Spinal cord (tissue), 10 donors: ENCODE measurements around the gene BAHCC1. TPM values are rescaled to one million over a fixed set of nuclear protein-coding genes. Genes with fewer than 3 reads are reported as not detected.
A peak's percentile ranks its signal among the peaks of the same experiment; 100 is the strongest.

Experiments
- DNase-seq, 6 donors: peaks; one replicate each; pipeline versions ENCODE4 v3.0.0 to v3.0.0-alpha.2; 2013 to 2015; ENCODE audit warnings: low spot score in 6 of 6, low read depth in 4 of 6
- H3K27ac ChIP-seq: one replicate; pipeline ENCODE4 v1.5.1; 2013; ENCODE audit warnings: low read depth, low read length, control low read depth
- H3K27me3 ChIP-seq: one replicate; pipeline ENCODE4 v1.6.1; 2013; ENCODE audit warnings: low read length; ENCODE audit not compliant: control insufficient read depth, insufficient read depth
- H3K36me3 ChIP-seq: one replicate; pipeline ENCODE4 v1.6.1; 2013; ENCODE audit warnings: low read length; ENCODE audit not compliant: control insufficient read depth, insufficient read depth
- H3K4me1 ChIP-seq: one replicate; pipeline ENCODE4 v1.6.1; 2013; ENCODE audit warnings: low read length; ENCODE audit not compliant: control insufficient read depth, insufficient read depth
- H3K4me3 ChIP-seq: one replicate; pipeline ENCODE4 v1.5.1; 2013; ENCODE audit warnings: low read depth, low read length, control low read depth
- H3K9me3 ChIP-seq: one replicate; pipeline ENCODE4 v1.6.1; 2013; ENCODE audit warnings: low read length; ENCODE audit not compliant: control insufficient read depth, insufficient read depth
- WGBS: methylation state at CpG from one replicate; pipeline ENCODE4 v1.1.5; 2013; ENCODE audit warnings: missing lambda C conversion rate; ENCODE audit not compliant: insufficient coverage; 5-methylcytosine and 5-hydroxymethylcytosine counted together
- polyA plus RNA-seq, 2 donors: library from polyadenylated mRNA; unstranded; fragments of 120-200 nt; gene quantifications; one replicate each; pipeline ENCODE4 v1.2.1, GENCODE V29; 2013; ENCODE audit not compliant: insufficient read length in 2 of 2
- total RNA-seq, 2 donors: library from RNA; depleted of rRNA in 1 of 2; stranded (reverse); fragments of 120-200 nt in 1 of 2; fragments of >200 nt in 1 of 2; gene quantifications; one replicate each; pipeline versions ENCODE4 v1.2.3 to v1.2.4, GENCODE V29; 2013 to 2014
- donor health status: healthy.

The BAHCC1 gene
- total and polyA plus RNA-seq, 4 donors = 9.3 to 33.4 (median 20.5) TPM

DNA sequence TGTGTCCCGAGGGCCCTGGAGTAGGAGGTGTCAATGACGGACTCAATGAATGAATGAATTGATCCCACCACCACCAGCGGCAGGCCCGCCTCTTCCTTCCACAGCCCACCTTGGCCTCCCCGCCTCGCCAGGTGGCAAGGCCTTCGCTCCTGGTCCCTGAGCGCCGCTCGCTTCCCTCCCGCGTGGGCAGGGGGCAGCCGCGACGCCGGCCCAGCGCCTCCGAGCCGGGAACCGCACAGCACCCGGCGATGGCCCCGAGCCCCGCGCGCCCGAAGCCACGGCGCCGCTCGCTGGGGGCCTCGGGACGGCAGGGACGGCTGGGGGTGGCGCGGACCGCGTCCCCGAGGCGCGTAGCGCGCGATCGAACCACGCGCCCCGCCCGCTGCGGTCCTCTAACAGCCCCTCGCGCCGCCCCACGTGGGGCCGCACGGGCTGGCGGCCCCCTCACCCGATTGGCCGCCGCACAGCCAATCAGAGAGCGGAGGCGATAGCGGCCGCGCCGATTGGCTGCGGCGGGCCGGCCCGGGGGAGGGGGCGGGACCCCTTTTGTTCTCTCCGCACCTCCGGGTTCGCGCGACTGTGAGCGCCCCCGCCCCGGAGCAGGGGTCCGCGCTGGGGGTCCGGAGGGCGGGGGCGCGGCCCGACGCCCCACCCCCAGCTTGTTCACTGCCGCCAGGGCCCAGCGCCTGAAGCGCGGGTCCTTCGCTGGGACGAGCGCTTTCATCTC is 86.0 kb downstream of the BAHCC1 start:
- peak overlapping the region; percentile 16 for H3K27ac ChIP-seq
- H3K4me3 ChIP-seq = peak overlapping the region; percentile 33
- under 1% methylated on average over 75 of the region's 94 CpGs for WGBS
- H3K36me3 ChIP-seq = no peaks in the 10 kb centered on the region
- H3K9me3 ChIP-seq = no peaks in the 10 kb centered on the region
- peaks cover 5% of the 10 kb centered on the region for H3K27me3 ChIP-seq
- peak in 4 of 6 donors; percentile 86 to 97 (median 93) for DNase-seq
- H3K4me1 ChIP-seq = peaks cover 60% of the 10 kb centered on the region

DNA sequence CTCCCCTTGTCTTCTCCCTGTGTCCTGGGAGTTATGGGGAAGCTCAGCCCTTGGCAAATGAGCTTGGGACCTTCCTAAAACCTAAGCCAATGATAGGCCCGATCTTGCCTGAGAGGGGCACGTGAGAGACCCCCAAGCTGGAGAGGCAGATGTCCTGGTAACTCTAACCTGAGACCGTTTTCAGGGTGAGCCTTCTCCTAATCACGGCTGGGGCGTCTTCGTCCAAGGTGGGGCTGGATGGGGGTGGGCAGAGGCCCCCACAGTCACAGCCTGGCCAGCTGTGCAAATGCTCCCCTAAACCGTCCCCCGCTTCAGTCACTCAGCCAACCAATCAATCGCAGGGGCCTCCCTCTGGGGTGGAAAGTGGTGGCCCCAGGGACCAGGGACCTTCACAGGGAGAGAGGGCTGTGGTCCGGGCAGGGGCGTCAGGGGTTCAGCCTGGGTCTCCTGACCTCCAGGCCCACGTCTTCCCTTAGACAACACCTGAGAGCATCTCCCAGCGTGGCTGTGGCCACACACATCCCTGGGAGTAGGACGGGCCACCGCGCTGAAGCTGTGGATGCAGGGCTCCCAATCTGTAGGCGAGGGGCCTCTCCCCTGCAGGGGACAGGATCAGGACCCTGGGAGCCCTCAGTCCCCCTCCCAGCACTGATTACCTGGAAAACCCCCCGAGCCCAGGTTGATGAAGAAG is 86.7 kb downstream of the BAHCC1 start:
- H3K27ac ChIP-seq = peak overlapping the region; percentile 16

DNA sequence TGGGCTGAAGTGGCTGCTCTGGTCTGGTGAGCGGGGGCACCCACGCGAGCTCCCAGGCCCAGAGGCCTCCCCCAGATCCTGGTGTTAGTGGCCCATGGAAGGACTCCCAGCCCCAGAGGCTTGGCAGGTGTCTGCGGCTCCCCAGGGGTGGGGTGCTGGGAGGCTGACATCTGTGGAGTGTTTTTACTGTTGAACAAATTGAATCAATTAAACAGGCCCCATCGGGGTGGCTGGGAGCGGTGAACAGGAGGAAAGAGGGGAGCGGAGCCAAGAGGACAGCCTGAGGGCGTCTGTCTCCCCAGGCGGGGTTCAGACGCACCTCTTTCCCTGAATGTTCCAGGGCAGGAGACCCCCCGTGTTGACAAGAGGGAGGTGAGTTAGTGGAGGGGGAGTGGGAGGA is 87.4 kb downstream of the BAHCC1 start:
- H3K27ac ChIP-seq = no peak overlapping the region
- H3K27me3 ChIP-seq = peaks cover 5% of the 10 kb centered on the region
- no peaks in the 10 kb centered on the region for H3K36me3 ChIP-seq
- WGBS = 51% methylated on average over 9 of the region's 11 CpGs
- peak in 2 of 6 donors; percentile 60 to 61 for DNase-seq
- no peaks in the 10 kb centered on the region for H3K9me3 ChIP-seq
- H3K4me1 ChIP-seq = peaks cover 63% of the 10 kb centered on the region
- no peak overlapping the region for H3K4me3 ChIP-seq

More for the DNA sequence above, 86.7 kb downstream of the BAHCC1 start:
- peaks cover 5% of the 10 kb centered on the region for H3K27me3 ChIP-seq
- H3K4me3 ChIP-seq = peak overlapping the region; percentile 33
- 65% methylated on average over 13 of the region's 18 CpGs for WGBS
- H3K4me1 ChIP-seq = peaks cover 60% of the 10 kb centered on the region
- no peaks in the 10 kb centered on the region for H3K36me3 ChIP-seq
- DNase-seq = no peak
- H3K9me3 ChIP-seq = no peaks in the 10 kb centered on the region

DNA sequence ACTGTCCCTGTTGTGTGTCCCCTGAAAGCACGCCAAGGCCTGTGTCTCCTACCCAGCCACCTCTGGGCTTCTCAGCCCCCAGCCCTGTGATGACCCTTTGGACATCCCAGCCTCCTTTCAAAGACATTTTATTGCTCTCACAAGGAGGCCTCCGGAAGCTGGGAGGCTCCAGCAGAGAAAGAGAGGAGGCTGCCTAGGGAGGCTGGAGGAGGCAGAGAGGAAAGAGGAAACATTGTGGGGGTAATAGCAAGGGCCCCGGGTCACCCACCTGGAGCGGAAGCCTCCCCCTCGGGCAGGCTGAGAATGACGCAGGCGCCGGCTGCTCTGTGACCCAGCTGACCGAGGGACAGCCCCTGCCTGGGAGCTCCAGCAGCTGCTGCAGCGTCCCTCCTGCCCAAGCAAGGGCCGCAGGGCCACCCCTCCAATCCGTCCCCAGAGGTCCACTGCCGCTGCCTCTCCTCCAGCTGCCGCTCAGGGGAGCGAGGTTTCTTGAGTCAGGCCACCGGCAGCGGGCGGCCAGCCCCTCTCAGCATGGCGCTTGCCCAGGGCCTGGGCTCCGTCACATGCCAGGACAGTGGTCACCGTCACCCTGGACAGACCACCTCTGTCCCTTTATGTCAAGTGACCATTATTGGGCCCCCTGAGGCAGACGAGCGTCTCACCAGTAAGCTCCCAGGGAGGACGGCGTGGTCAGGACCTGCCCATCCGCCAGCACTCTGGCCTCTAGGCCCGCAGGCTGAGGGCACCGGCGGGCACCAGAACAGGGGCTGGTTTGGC is 88.0 kb downstream of the BAHCC1 start:
- DNase-seq = no peak
- no peak overlapping the region for H3K27ac ChIP-seq
- H3K4me3 ChIP-seq = peak overlapping the region; percentile 1

DNA sequence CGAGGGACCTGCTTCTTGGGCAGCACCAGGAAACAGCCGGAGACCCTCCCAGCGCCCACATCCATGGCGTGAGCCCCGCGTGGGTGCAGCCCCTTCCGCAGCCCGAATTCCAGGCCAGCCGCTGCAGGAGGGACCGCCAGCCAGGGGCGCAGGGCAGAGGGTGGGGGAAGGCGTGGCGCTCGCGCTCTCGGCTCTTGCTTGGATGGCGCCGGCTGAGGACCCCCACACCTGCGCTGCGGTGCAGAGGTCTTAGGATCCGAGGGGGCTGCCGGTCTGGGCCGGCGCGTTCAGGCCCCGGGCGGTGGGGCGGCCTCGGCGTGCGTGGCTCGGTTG is 88.6 kb downstream of the BAHCC1 start:
- H3K36me3 ChIP-seq = no peaks in the 10 kb centered on the region
- peak overlapping the region; percentile 35 for H3K4me3 ChIP-seq
- DNase-seq = no peak

More for the DNA sequence above, 88.0 kb downstream of the BAHCC1 start:
- H3K9me3 ChIP-seq = no peaks in the 10 kb centered on the region
- 42% methylated on average over 27 of the region's 29 CpGs for WGBS
- no peaks in the 10 kb centered on the region for H3K36me3 ChIP-seq
- peaks cover 5% of the 10 kb centered on the region for H3K27me3 ChIP-seq
- H3K4me1 ChIP-seq = peaks cover 60% of the 10 kb centered on the region

DNA sequence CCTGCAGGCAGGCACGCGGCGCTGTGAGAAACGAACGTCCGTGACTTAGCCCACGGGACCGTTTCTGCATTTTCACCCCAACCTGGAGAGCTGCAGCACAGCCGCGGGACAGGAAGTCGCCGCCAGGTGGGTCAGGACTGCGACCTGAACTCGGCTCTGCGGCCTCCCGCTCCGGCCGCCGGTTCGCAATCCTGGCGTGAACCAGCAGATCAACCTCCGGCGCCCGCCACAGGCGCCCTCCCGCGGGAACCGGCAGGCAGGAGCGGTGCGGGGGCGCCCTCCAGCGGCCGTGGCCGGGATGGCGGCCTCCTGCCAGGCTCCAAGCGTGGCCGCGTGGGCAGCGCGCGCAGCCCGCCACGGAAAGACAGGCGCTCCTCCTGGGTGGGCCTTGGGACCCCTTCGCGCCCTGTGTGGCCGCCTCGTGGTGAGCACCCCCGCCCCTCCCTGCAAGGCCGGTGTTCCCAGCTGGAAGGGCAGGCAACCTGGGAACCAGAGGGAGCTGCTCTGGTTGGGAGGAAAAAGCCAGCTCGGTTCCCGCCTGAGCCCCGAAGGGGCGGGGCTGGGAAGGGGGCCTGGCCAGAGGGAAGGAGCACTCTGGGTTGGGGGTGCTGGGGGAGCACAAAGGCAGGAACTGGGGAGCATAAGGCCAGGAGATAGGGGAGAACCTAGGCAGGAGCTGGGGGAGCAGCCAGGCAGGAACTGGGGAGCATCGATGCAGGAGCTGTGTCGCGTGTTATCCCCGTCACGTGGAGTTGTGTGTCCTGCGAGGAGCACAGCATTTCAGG is 89.1 kb downstream of the BAHCC1 start:
- H3K4me1 ChIP-seq = peaks cover 71% of the 10 kb centered on the region
- H3K36me3 ChIP-seq = no peaks in the 10 kb centered on the region
- H3K9me3 ChIP-seq = no peaks in the 10 kb centered on the region
- H3K27ac ChIP-seq = no peak overlapping the region
- peak overlapping the region; percentile 35 for H3K4me3 ChIP-seq
- DNase-seq = peak in 4 of 6 donors; percentile 77 to 95 (median 88)
- peaks cover 5% of the 10 kb centered on the region for H3K27me3 ChIP-seq
- WGBS = 5% methylated on average over 60 of the region's 60 CpGs

More for the DNA sequence above, 88.6 kb downstream of the BAHCC1 start:
- Histone ChIP-seq H3K27me3 (peaks cover 5% of the 10 kb centered on the region), H3K9me3 (no peaks in the 10 kb centered on the region), H3K27ac (no peak overlapping the region), H3K4me1 (peaks cover 66% of the 10 kb centered on the region)
- WGBS = 8% methylated on average over 32 of the region's 32 CpGs

DNA sequence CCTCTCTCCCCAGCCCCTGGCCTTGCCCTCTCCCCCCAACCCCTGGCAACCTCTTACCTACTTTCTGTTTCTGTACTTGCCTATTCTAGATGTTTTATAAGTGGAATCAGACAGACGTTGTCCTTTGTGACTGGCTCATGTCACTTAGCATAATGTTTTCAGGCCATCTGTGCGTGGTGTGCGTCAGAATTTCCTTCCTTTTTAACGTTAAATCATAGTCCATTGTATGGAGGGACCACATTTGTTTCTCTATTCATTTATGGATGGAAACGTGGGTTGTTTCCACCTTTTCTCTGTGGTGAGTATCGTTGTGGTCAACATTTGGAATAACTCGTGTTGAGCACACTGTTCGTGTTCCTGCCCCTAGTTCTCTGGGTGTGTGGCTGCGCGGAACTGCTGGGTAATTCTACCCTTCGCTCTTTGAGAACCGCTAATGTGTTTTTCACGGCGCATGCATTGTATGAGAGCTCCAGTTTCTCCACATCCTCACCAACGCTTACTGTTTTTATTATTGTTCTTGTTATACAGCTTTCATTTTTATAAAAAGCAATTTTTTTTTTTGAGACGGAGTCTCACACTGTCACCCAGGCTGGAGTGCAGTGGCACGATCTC is 91.0 kb downstream of the BAHCC1 start:
- Histone ChIP-seq H3K27me3 (no peaks in the 10 kb centered on the region), H3K36me3 (no peaks in the 10 kb centered on the region), H3K9me3 (no peaks in the 10 kb centered on the region), H3K4me1 (peaks cover 70% of the 10 kb centered on the region), H3K27ac (no peak overlapping the region), H3K4me3 (no peak overlapping the region)
- DNase-seq = no peak
- WGBS = 51% methylated on average over 8 of the region's 17 CpGs

DNA sequence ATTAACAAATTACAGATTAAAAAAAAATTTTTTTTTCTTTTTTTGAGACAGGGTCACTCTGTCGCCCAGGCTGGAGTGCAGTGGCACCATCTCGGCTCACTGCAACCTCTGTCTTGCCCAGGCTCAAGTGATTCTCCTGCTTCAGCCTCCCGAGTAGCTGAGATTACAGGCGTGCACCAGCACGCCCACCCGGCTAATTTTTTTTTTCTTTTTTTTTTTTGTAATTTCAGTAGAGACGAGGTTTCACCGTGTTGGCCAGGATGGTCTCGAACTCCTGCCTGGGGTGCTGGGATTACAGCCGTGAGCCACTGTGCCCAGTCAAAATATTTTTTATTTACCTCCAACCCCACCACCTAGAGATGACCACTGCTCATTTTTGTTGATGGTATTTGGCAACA is 91.8 kb downstream of the BAHCC1 start:
- Histone ChIP-seq H3K27me3 (no peaks in the 10 kb centered on the region), H3K4me3 (peak overlapping the region; percentile 28), H3K36me3 (no peaks in the 10 kb centered on the region), H3K4me1 (peaks cover 70% of the 10 kb centered on the region), H3K9me3 (no peaks in the 10 kb centered on the region), H3K27ac (no peak overlapping the region)
- DNase-seq = no peak
- 94% methylated on average over 6 of the region's 10 CpGs for WGBS
